SU-DHL-6 (cell line): ENCODE results near the gene SORCS2.
"Not testable (repeated sequence)": the region's sequence is repeated elsewhere in the genome, so short reads cannot be mapped to it uniquely, and the experiment has no call there.

Experiments used
- CTCF ChIP-seq: fragments of 200-600 bp; sonication (generic); IDR thresholded peaks from one replicate; pipeline ENCODE4 v1.5.1; 2017; ENCODE audit warnings: antibody characterized with exemption, mild to moderate bottlenecking, low read length, moderate library complexity; ENCODE audit not compliant: insufficient read depth, poor library complexity, severe bottlenecking
- EZH2phosphoT487 ChIP-seq: fragments of 200-600 bp; sonication (generic), shearing (Covaris generic); conservative IDR thresholded peaks from 2 replicates; pipeline ENCODE4 v1.6.1; 2018; ENCODE audit warnings: mild to moderate bottlenecking, antibody characterized with exemption, low read length, moderate library complexity, mixed read lengths

GRCh38 chr4:7165056-7165873, 27.1 kb upstream of the SORCS2 start:
- not testable (repeated sequence) for TF ChIP-seq CTCF, EZH2phosphoT487
